ENCODE measurements around the gene MATN4.
A peak's percentile ranks its signal among the peaks of the same experiment; 100 is the strongest.

The MATN4 gene

DNA sequence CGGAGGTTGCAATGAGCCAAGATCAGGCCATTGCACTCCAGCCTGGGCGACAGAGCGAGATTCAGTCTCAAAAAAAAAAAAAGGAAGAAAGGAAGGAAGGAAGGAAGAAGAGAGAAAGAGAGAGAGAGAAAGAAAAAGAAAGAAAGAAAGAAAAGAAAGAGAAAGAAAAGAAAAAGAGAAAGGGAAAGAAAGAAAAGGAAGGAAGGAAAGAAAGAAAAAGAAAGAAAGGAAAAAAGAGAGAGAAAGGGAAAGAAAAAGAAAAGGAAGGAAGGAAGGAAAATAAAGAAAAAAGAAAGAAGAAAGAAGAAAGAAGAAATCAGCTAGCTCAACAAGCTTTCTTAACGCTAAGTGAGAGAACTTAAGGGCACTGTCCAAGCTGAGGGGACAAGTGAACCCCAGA is 7.6 kb upstream of the MATN4 start:
- no peak for DNase-seq (ENCODE audit: low read depth)

- DNase-seq (ENCODE audit: low read depth): no peak
Observed at GRCh38 chr20:45313943-45314342, 5.8 kb upstream of the MATN4 start.

GRCh38 chr20:45313065-45313695 is 5.1 kb upstream of the MATN4 start:
- DNase-seq (ENCODE audit: low read depth): no peak

- DNase-seq (ENCODE audit: low read depth): no peak
Observed at GRCh38 chr20:45312241-45312640, 4.1 kb upstream of the MATN4 start.

GRCh38 chr20:45311589-45312211 is 3.6 kb upstream of the MATN4 start:
- no peak for DNase-seq (ENCODE audit: low read depth)

DNA sequence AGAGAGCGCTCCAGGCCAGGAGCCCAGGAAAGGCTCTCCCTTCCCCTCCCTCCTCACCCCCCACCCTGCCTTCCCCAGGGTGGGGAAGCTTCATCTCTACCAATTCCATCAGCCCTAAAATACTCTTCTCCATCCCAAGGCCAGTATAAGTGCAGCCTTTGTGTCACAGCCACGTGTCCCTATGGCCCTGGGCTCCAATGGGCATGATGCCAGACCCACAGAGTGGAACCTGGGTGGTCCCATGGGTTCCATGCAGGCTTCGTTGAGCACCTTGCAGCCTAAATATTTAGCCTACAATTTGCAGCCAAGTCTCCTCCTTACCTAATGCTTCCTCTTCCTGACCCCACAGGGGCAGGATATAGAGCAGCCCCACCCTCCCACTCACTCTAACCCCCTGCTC is 976 bp upstream of the MATN4 start:
- DNase-seq (ENCODE audit: low read depth): no peak

- DNase-seq (ENCODE audit: low read depth): no peak
Observed at GRCh38 chr20:45307076-45307640, 941 bp downstream of the MATN4 start.

DNA sequence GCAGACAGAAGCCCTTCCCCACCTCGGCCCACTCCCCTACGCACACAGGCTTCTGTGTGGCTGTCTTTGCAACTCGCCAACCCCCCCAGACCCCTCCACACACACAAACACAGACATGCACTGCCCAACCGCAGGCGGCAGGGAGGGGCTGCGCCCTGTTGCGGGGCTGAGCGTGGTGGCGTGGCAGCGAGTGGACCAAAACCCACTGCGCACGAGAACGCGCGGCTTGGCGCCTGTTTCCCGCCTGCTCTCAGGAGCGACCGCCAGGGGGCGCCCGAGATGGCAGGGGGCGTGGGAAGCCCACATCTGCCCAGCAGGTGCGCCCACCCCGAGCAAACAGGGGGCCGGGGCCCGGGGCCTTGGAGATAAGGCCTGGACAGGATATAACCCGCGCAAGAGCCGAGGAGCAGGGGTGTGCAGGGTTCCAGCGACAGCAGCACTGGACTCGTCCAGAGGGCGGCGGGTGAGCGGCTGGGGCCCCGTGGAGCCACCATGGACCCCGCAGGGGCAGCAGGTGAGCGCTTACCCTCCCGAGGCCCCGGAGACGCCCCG is 1.6 kb downstream of the MATN4 start, which contains the start of gene RBPJL:
Gene RBPJL, plus strand, starts transcription at position 410 of the 552 bp plus-strand sequence. Its CDS starts 83 bp downstream, at position 493.
- no peak for DNase-seq (ENCODE audit: low read depth)

- DNase-seq (ENCODE audit: low read depth): no peak
Observed at GRCh38 chr20:45305262-45305661, 2.8 kb downstream of the MATN4 start.

DNA sequence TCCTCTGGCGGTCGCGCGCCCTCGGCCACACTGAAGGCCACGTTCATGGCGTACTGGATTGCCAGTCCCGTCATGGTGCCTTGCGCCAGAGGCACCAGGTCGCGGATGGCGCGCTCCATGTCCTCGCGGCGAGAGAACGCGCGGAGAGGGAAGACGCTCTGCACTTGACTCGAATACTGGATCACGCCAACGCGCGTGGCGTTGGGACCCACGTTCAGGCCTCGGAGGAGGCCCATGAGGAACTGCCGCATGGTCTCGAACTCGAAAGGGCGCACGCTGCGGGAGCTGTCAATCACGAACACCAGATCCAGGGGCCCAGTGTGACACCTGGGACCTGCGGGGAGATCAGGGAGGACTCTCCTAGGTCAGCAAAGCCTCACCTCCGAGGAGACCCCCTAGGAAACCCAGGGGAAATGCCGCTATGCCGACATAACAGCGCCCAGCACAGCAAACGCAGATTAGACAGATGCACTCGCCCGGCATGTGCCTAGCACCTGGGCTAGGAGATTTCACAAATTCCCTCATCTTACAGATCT is 3.6 kb downstream of the MATN4 start:
- no peak for DNase-seq (ENCODE audit: low read depth)

GRCh38 chr20:45303586-45304463 is 4.3 kb downstream of the MATN4 start:
- no peak for DNase-seq (ENCODE audit: low read depth)

GRCh38 chr20:45301824-45302271 is 6.3 kb downstream of the MATN4 start:
- DNase-seq (ENCODE audit: low read depth): no peak

- DNase-seq (ENCODE audit: low read depth): no peak
Observed at GRCh38 chr20:45300961-45301360, 7.1 kb downstream of the MATN4 start.

- DNase-seq (ENCODE audit: low read depth): no peak
Observed at GRCh38 chr20:45299786-45300185, 8.3 kb downstream of the MATN4 start.

- no peak for DNase-seq (ENCODE audit: low read depth)
Observed at GRCh38 chr20:45297786-45298497, 10.2 kb downstream of the MATN4 start.

DNA sequence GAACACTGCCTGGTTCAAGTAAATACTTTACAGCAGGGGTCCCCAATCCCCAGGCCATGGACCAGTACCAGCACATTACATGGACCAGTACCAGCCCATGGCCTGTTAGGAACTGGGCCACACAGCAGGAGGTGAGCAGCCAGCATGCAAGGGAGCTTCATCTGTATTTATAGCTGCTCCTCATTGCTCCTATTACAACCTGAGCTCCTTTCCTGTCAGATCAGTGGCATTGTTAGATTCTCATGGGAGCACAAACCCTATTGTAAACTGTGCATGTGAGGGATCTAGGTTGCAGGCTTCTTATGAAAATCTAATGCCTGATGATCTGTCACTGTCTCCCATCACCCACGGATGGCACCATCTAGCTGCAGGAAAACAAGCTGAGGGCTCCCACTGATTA is 13.4 kb downstream of the MATN4 start:
- DNase-seq (ENCODE audit: low read depth): no peak

- no peak for DNase-seq (ENCODE audit: low read depth)
Observed at GRCh38 chr20:45294003-45294368, 14.1 kb downstream of the MATN4 start.

DNA sequence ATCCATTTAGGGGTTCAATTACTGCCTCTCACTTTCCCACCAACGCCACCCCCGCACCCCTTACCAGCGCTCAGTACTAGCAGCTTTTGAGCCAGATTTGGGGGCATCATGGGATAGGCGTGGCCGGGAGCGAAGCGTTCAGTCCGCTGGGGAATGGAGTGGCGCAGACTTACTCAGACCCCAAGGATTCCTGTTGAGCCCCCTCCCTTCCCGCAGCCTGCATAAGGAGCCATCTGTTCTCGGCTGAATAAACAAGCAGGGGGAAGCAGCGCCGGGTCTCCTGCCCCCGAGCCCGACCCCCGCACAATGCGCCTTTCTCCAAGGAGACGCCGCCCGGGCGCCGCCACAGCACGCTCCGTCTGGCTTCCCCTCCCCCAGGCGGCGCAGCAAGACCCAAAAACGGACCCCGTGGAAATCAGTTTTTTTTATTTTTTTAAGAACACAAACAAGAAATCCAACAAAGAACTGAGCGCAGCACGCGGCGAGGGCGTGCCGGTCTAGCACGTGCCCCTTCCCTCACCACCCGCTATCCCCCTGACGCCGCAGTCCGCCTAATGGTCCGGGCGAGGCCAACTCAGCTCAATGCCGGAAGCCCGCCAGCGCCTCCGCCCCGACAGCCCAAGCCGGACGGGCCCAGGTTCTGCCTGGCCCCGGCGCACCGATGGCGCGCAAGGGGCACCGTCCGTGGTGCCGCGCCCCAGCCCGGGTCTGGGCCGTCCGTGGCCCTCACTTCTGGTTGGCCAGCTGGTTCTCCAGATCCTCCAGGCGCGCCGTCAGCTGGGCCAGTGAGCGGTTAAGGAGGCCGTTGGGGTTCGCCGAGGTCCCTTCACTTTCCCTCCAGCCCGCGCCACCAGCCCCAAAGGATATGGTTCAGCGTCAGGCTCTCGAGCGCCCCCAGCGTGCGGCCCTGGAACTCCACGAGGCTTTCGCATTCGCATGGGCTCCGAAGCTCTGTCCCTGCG is 14.8 kb downstream of the MATN4 start:
- DNase-seq (ENCODE audit: low read depth): peak; percentile 84

DNA sequence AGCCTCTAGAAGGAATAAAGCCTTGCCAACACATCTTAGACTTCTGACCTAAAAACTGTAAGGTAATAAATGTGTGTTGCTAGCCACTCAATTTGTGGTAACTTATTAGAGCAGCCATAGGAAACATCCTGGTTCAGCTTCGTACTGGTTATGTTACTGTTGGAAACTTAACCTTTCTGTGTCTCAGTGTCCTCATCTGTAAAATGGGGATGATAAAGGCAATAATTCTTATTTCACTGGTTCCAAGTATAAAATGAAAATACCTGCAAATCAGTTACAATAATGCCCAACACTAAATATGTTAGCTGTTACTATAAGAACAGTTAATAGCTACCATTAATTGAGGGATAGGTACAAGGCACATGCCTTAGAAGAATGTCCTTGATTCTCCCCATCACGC is 15.8 kb downstream of the MATN4 start:
- no peak for DNase-seq (ENCODE audit: low read depth)

GRCh38 chr20:45291526-45291925 is 16.6 kb downstream of the MATN4 start:
- DNase-seq (ENCODE audit: low read depth): no peak

All from HS-5 (cell line).